ENCODE measurements around the gene FYN.

DNA sequence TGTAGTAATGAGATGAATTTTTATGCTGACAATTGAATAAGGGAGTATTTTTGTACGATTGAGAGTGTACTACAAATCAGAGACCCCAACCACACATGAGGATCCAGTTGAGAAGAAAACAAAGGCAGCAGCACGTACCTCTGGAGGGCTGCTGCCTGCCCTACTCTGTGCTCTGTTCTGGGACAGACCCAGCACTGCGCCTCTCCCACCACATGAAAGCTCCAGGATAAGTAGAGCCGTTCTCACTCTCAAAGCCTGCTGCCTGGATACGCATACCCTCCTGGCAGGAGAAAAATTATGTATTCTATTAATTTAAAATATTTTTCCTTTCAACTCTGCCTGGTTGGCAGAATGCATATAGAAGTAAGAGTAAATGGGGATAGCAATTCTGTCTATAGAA lies 256.1 kb downstream of the FYN start:
- TF ChIP-seq ZFP36 (IDR thresholded peaks at IDR 0.05; ENCODE audit: borderline replicate concordance, partially characterized antibody) = no peak
- TF ChIP-seq, protein P1, sequence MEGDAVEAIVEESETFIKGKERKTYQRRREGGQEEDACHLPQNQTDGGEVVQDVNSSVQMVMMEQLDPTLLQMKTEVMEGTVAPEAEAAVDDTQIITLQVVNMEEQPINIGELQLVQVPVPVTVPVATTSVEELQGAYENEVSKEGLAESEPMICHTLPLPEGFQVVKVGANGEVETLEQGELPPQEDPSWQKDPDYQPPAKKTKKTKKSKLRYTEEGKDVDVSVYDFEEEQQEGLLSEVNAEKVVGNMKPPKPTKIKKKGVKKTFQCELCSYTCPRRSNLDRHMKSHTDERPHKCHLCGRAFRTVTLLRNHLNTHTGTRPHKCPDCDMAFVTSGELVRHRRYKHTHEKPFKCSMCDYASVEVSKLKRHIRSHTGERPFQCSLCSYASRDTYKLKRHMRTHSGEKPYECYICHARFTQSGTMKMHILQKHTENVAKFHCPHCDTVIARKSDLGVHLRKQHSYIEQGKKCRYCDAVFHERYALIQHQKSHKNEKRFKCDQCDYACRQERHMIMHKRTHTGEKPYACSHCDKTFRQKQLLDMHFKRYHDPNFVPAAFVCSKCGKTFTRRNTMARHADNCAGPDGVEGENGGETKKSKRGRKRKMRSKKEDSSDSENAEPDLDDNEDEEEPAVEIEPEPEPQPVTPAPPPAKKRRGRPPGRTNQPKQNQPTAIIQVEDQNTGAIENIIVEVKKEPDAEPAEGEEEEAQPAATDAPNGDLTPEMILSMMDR (IDR thresholded peaks at IDR 0.05) = no peak
- TF ChIP-seq, protein P2, sequence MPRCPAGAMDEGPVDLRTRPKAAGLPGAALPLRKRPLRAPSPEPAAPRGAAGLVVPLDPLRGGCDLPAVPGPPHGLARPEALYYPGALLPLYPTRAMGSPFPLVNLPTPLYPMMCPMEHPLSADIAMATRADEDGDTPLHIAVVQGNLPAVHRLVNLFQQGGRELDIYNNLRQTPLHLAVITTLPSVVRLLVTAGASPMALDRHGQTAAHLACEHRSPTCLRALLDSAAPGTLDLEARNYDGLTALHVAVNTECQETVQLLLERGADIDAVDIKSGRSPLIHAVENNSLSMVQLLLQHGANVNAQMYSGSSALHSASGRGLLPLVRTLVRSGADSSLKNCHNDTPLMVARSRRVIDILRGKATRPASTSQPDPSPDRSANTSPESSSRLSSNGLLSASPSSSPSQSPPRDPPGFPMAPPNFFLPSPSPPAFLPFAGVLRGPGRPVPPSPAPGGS (IDR thresholded peaks at IDR 0.05) = no peak
- no peak for TF ChIP-seq SMC3 (IDR thresholded peaks at IDR 0.05)
- TF ChIP-seq RFX5 (IDR thresholded peaks at IDR 0.05) = no peak
